GM12864 (cell line): Measurements from ENCODE around the gene CELA2B.

Experiments used
- DNase-seq: peaks from one replicate; pipeline ENCODE4 v3.0.0-alpha.2; 2011; ENCODE audit warnings: low read depth
- H3K4me3 ChIP-seq: 2 replicates; pipeline ENCODE4 v1.5.1; 2011; ENCODE audit warnings: mild to moderate bottlenecking, low read depth, low read length, control low read depth
- TF ChIP-seq, protein P1 (sequence below): IDR thresholded peaks from 2 replicates; pipeline ENCODE4 v1.5.1; 2011; ENCODE audit warnings: low read depth, mild to moderate bottlenecking, moderate library complexity, low read length, control low read depth, inconsistent platforms; ENCODE audit errors: missing control alignments

The CELA2B gene

DNA sequence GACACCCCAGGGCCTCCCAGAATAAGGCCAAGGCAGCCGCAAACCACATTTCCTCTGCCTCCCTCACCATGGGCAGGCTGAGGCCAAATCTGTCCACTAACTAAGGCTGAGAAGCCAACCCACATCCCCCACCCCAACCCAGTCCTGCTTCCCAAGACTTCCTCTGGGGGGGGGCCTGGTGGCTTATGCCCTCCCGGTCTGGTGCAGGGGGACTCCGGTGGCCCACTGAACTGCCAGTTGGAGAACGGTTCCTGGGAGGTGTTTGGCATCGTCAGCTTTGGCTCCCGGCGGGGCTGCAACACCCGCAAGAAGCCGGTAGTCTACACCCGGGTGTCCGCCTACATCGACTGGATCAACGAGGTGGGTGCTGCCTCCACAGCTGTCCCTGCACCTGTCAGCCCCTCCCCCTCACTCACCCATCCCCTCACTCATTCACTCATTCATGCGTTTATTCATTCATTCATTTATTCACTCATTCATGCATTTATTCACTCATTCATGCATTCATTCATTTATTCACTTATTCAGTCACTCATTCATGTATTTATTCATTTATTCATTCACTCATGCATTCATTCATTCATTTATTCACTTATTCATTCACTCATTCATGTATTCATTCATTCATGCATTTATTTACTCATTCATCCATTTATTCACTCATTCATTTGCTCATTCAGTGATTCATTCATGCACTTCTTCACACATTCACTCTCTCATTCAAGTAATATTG, 30.3 kb upstream of the CELA2B start:
- DNase-seq, result no peak
- no peak overlapping the region for H3K4me3 ChIP-seq
- TF ChIP-seq, protein P1, sequence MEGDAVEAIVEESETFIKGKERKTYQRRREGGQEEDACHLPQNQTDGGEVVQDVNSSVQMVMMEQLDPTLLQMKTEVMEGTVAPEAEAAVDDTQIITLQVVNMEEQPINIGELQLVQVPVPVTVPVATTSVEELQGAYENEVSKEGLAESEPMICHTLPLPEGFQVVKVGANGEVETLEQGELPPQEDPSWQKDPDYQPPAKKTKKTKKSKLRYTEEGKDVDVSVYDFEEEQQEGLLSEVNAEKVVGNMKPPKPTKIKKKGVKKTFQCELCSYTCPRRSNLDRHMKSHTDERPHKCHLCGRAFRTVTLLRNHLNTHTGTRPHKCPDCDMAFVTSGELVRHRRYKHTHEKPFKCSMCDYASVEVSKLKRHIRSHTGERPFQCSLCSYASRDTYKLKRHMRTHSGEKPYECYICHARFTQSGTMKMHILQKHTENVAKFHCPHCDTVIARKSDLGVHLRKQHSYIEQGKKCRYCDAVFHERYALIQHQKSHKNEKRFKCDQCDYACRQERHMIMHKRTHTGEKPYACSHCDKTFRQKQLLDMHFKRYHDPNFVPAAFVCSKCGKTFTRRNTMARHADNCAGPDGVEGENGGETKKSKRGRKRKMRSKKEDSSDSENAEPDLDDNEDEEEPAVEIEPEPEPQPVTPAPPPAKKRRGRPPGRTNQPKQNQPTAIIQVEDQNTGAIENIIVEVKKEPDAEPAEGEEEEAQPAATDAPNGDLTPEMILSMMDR, result no peak

DNA sequence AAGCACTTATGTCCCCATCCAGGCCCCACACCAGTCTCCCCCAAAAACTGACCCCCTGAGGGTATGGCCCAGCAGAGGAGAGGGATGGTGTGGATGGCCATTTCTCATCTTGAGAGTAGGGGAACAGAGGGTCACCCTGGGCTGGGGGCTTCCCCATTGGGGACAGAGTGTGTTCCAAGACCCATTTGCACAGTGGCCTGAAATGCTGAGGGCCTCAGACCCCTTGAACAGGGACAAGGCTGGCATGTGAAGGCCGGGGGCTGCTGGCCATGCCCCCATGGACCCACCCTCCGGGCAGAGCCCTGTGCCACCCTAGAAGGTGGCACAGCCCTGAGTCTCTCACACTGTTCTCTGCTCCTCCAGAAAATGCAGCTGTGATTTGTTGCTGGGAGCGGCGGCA, 29.7 kb upstream of the CELA2B start:
- no peak overlapping the region for H3K4me3 ChIP-seq
- DNase-seq, result no peak
- TF ChIP-seq, protein P1, result no peak

DNA sequence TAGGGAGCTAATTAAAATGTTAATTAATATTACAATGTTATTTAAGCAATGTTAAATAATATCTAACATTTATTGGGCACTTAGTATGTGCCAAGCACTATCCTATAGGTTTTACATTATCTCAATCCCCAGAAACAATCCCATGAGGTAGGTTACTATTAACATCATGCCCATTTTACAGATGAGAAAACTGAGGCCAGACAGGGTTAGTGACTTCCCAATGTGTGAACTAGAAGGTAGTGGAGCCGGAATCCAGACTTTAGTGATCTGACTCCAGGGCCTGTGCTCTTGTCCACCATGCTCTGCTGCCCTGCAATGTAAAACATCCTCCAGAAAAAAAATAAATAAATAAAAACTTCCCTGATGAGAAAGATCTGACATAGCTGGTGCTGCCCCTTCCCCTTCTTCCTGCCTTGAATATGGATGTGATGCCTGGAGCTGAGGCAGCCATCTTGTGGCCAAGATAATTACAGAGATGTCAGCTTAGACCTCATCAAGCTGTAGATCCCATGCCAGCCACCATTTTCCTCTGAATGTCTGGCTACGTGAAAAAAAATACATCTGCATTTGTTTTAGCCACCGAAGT, 26.9 kb upstream of the CELA2B start:
- TF ChIP-seq, protein P1, result no peak
- DNase-seq, result no peak
- H3K4me3 ChIP-seq, result no peak overlapping the region

DNA sequence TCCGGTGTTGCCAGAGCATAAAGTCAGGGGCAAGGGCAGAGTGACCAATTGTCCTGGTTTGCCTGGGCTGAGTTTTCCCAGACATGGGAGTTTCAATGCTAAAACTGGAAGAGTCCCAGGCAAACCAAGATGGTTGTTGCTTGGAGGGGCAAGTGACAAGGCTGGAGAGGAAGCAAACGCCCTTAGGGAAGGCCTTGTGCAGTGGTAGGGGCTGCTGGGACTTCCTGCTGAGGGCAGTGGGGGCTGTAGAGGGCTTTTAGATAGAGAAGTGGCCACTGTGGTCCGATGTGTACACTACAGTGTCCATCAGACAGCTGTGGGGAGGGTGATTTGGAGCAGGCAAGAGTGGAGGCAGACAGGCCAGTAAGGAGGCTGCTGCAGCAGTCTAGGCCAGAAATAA, 26.3 kb upstream of the CELA2B start:
- DNase-seq, result no peak
- H3K4me3 ChIP-seq, result no peak overlapping the region
- TF ChIP-seq, protein P1, result no peak

DNA sequence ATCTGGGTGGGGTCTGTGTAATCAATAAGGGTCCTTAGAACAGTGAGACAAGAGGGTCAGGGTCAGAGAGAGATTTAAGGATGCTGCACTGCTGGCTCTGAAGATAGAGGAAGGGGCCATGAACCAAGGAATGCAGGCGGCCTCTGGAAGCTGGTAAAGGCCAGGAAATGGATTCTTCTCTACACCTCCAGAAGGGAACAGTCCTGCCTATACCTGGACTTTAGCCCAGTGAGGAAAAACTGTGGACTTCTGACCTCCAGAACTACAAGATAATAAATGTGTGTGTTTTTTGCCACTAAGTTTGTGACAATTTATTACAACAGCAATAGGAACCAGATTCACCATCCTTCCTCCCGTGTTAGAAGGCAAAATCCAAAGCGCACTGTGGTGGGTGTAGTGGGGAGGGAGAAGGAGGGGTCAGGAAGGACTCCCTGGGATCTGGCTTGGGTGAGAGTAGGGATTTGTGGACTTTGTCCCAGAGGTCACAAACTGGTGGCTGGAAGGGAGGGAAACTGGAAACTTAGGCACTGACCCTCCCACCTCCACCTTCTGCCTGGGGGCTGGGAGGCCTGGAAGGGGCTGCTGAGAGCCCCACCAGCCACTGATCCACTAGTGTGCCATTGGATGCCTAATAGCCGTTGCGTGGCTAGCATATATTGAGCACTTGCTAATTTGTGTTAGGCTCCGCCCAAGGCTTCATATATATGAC, 24.7 kb upstream of the CELA2B start:
- TF ChIP-seq, protein P1, result no peak
- H3K4me3 ChIP-seq, result no peak overlapping the region
- no peak for DNase-seq

DNA sequence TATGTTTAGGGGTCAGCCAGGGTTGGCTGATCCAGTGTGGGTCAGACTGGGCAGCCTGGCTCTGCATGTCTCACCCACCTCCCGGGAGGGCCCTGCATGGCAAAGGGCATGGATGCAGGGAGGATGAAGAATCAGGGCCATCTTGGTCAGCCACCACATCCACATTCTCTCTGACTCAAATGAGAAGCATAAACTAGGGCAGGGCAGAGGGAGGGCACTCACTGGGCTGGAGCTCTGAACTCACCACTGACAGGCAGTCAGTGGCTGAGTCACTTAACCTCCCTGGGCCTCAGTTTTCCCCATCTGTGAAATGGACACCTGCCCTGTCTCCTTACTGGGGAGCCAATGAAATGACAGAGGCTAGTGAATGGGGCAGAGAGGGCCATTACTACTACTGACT, 23.7 kb upstream of the CELA2B start:
- H3K4me3 ChIP-seq, result no peak overlapping the region
- TF ChIP-seq, protein P1, result no peak
- DNase-seq, result no peak
